GM23248 (cell line): ENCODE measurements around the gene SYF2. TPM values are rescaled to one million over a fixed set of nuclear protein-coding genes. Genes with fewer than 3 reads are reported as not detected.

Source experiments
- DNase-seq: peaks from one replicate; pipeline ENCODE4 v3.0.0-alpha.2; 2015
- H2AFZ ChIP-seq: fragments of 200-600 bp; sonication (generic); 2 replicates; pipeline ENCODE4 v1.6.1; 2016; ENCODE audit warnings: antibody characterized with exemption
- H3F3A ChIP-seq: fragments of 200-600 bp; sonication (generic); 2 replicates; pipeline ENCODE4 v1.6.1; 2016; ENCODE audit warnings: mild to moderate bottlenecking, antibody characterized with exemption, mixed run types; ENCODE audit not compliant: insufficient read depth
- H3K27ac ChIP-seq: fragments of 200-600 bp; sonication (generic); 2 replicates; pipeline ENCODE4 v1.5.1; 2016; ENCODE audit warnings: mild to moderate bottlenecking
- H3K27me3 ChIP-seq: fragments of 200-600 bp; sonication (generic); replicated peaks from 2 replicates; pipeline ENCODE4 v1.6.1; 2016; ENCODE audit warnings: mild to moderate bottlenecking; ENCODE audit not compliant: insufficient read depth
- H3K36me3 ChIP-seq: fragments of 200-600 bp; sonication (generic); 2 replicates; pipeline ENCODE4 v1.6.1; 2016; ENCODE audit warnings: low read depth, mild to moderate bottlenecking
- H3K4me1 ChIP-seq: fragments of 200-600 bp; sonication (generic); 2 replicates; pipeline ENCODE4 v1.6.1; 2016; ENCODE audit warnings: mild to moderate bottlenecking; ENCODE audit not compliant: insufficient read depth
- H3K4me2 ChIP-seq: fragments of 200-600 bp; sonication (generic); one replicate; pipeline ENCODE4 v1.6.1; 2016; ENCODE audit warnings: mild to moderate bottlenecking; ENCODE audit not compliant: unreplicated experiment
- H3K4me3 ChIP-seq: fragments of 200-600 bp; sonication (generic); 2 replicates; pipeline ENCODE4 v1.5.1; 2016; ENCODE audit warnings: mild to moderate bottlenecking
- H3K79me2 ChIP-seq: fragments of 200-600 bp; sonication (generic); 2 replicates; pipeline ENCODE4 v1.6.1; 2016; ENCODE audit warnings: mild to moderate bottlenecking; ENCODE audit not compliant: insufficient read depth
- H3K9ac ChIP-seq: fragments of 200-600 bp; sonication (generic); 2 replicates; pipeline ENCODE4 v1.6.1; 2016; ENCODE audit warnings: mild to moderate bottlenecking
- H3K9me2 ChIP-seq: fragments of 200-600 bp; sonication (generic); 2 replicates; pipeline ENCODE4 v1.6.1; 2016; ENCODE audit warnings: mixed run types, mild to moderate bottlenecking, moderate library complexity; ENCODE audit not compliant: insufficient read depth
- H3K9me3 ChIP-seq: fragments of 200-600 bp; sonication (generic); one replicate; pipeline ENCODE4 v1.6.1; 2017; ENCODE audit warnings: low read depth
- H4K20me1 ChIP-seq: fragments of 200-600 bp; sonication (generic); 2 replicates; pipeline ENCODE4 v1.6.0; 2016; ENCODE audit not compliant: insufficient read depth
- EZH2 ChIP-seq: fragments of 200-600 bp; sonication (generic); IDR thresholded peaks from 2 replicates; pipeline ENCODE4 v1.6.1; 2018; ENCODE audit warnings: antibody characterized with exemption, mild to moderate bottlenecking; ENCODE audit not compliant: insufficient read depth, poor library complexity, severe bottlenecking
- EZH2phosphoT487 ChIP-seq: fragments of 200-600 bp; sonication (generic); IDR thresholded peaks from 2 replicates; pipeline ENCODE4 v1.6.1; 2018; ENCODE audit warnings: antibody characterized with exemption, moderate library complexity, mild to moderate bottlenecking, low read depth; ENCODE audit not compliant: insufficient read depth
- WGBS, 2 experiments: methylation state at CpG; one replicate each; pipeline ENCODE4 v1.1.6; 2015 to 2017; ENCODE audit warnings: low lambda C conversion rate in 2 of 2, low coverage in 1 of 2; ENCODE audit errors: missing lambda C conversion rate in 2 of 2; 5-methylcytosine and 5-hydroxymethylcytosine counted together
- in situ Hi-C: fragments of 300-500 bp; cut with MboI; formaldehyde crosslinking; loops from 2 replicates; pipeline ENCODE4 v1.15.0; 2020
- polyA plus RNA-seq: library from polyadenylated mRNA; unstranded; fragments of >200 nt; fragmentation: Nextera tagmentation; extraction: Ambion mirVana; gene quantifications from 2 replicates; pipeline ENCODE4 v1.2.1, GENCODE V29; 2016
- total RNA-seq: library from RNA; depleted of rRNA; stranded (reverse); fragments of >200 nt; shearing (Covaris generic); gene quantifications from 2 replicates; pipeline ENCODE4 v1.2.3, GENCODE V29; 2014

Gene SYF2
- total and polyA plus RNA-seq, 2 experiments from 2014 or later = 40.5 to 50.3 TPM

DNA sequence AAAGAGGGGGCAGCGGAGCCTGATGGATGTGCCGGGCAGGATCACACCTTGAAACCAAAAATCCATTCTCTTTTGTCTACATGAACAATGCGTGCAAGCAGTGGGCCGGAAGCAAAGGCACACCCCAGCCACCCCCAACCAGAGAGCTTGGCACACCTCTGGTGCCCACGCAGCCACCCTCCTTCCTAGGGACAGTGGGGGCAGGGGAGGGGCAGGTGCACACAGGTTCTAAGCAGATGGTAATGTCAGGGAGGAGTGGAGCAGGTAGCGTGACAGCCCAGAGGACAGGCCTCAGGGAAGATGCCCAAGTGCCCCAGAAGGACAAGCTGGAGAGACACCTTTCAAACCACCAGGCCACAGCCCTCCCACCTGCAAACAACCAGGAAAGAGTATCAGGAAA is 36.5 kb downstream of the SYF2 start:
- H3K27me3 ChIP-seq = peaks cover 13% of the 10 kb centered on the region; the same call in 1 of the 2 replicates

GRCh38 chr1:25194572-25195020 is 37.7 kb downstream of the SYF2 start:
- H3K36me3 ChIP-seq = no peaks in the 10 kb centered on the region
- no peak overlapping the region for H3K9ac ChIP-seq
- H2AFZ ChIP-seq = no peak overlapping the region
- H3K79me2 ChIP-seq = no peaks in the 10 kb centered on the region
- H3K9me2 ChIP-seq = no peaks in the 10 kb centered on the region
- peaks cover 13% of the 10 kb centered on the region; the same call in 1 of the 2 replicates for H3K27me3 ChIP-seq
- DNase-seq = no peak
- no peaks in the 10 kb centered on the region for H4K20me1 ChIP-seq
- H3K4me2 ChIP-seq = no peak overlapping the region
- no peak overlapping the region for H3K27ac ChIP-seq
- H3K4me1 ChIP-seq = peaks cover 16% of the 10 kb centered on the region
- in situ Hi-C loops = no loop called here
- no peaks in the 10 kb centered on the region for H3K9me3 ChIP-seq
- peaks cover 11% of the 10 kb centered on the region for H3F3A ChIP-seq
- WGBS, 2 experiments = 60 to 70% methylated on average over 16 to 17 of the region's 17 CpGs
- TF ChIP-seq EZH2 = no peak
- no peak overlapping the region for H3K4me3 ChIP-seq

More for the DNA sequence above, 36.5 kb downstream of the SYF2 start:
- Histone ChIP-seq H3K36me3 (no peaks in the 10 kb centered on the region), H3K4me1 (peaks cover 16% of the 10 kb centered on the region), H3K9me2 (no peaks in the 10 kb centered on the region), H3F3A (peaks cover 11% of the 10 kb centered on the region), H3K27ac (no peak overlapping the region), H3K79me2 (no peaks in the 10 kb centered on the region), H3K9me3 (no peaks in the 10 kb centered on the region), H3K4me2 (no peak overlapping the region), H4K20me1 (no peaks in the 10 kb centered on the region), H3K9ac (no peak overlapping the region), H2AFZ (no peak overlapping the region), H3K4me3 (no peak overlapping the region)
- no peak for TF ChIP-seq EZH2
- no peak for TF ChIP-seq EZH2phosphoT487
- in situ Hi-C loops = no loop called here
- DNase-seq = no peak
- 89 to 91% methylated on average over 6 of the region's 6 CpGs for WGBS, 2 experiments

- TF ChIP-seq EZH2phosphoT487 = no peak
- TF ChIP-seq EZH2 = no peak
- WGBS, 2 experiments = 83 to 86% methylated on average over 6 to 8 of the region's 8 CpGs
- H3K4me2 ChIP-seq = no peak overlapping the region
- no peak overlapping the region for H2AFZ ChIP-seq
- no peaks in the 10 kb centered on the region for H4K20me1 ChIP-seq
- H3K9ac ChIP-seq = no peak overlapping the region
- no peaks in the 10 kb centered on the region for H3K9me2 ChIP-seq
- H3K9me3 ChIP-seq = no peaks in the 10 kb centered on the region
- no peak overlapping the region for H3K27ac ChIP-seq
- H3K4me3 ChIP-seq = no peak overlapping the region
- in situ Hi-C loops = no loop called here
- H3K27me3 ChIP-seq = peaks cover 13% of the 10 kb centered on the region; the same call in 1 of the 2 replicates
- no peak for DNase-seq
- H3K36me3 ChIP-seq = no peaks in the 10 kb centered on the region
- H3K79me2 ChIP-seq = no peaks in the 10 kb centered on the region
- H3F3A ChIP-seq = peaks cover 11% of the 10 kb centered on the region
- peaks cover 11% of the 10 kb centered on the region for H3K4me1 ChIP-seq
These were observed 38.2 kb downstream of the SYF2 start for GRCh38 chr1:25194054-25194453.

- H3K9ac ChIP-seq = no peak overlapping the region
- no peak overlapping the region for H2AFZ ChIP-seq
- H3K4me3 ChIP-seq = no peak overlapping the region
- peaks cover 6% of the 10 kb centered on the region for H3F3A ChIP-seq
- H3K27me3 ChIP-seq = peaks cover 13% of the 10 kb centered on the region; the same call in 1 of the 2 replicates
- TF ChIP-seq EZH2phosphoT487 (no peak), EZH2 (no peak)
- H4K20me1 ChIP-seq = no peaks in the 10 kb centered on the region
- H3K27ac ChIP-seq = no peak overlapping the region
- in situ Hi-C loops = no loop called here
- whole genome bisulfite sequencing, 2 experiments = 57 to 65% methylated on average over 6 to 9 of the region's 9 CpGs
- DNase-seq = no peak
- no peaks in the 10 kb centered on the region for H3K9me3 ChIP-seq
- no peaks in the 10 kb centered on the region for H3K79me2 ChIP-seq
- no peaks in the 10 kb centered on the region for H3K36me3 ChIP-seq
- H3K4me2 ChIP-seq = no peak overlapping the region
- peaks cover 4% of the 10 kb centered on the region; the same call in 1 of the 2 replicates for H3K4me1 ChIP-seq
- H3K9me2 ChIP-seq = no peaks in the 10 kb centered on the region
These were observed 39.1 kb downstream of the SYF2 start for GRCh38 chr1:25193229-25193628.

GRCh38 chr1:25192154-25192553 is 40.1 kb downstream of the SYF2 start:
- no peak overlapping the region for H3K4me3 ChIP-seq
- no peak overlapping the region for H2AFZ ChIP-seq
- in situ Hi-C loops = no loop called here
- no peak overlapping the region for H3K4me2 ChIP-seq
- DNase-seq = no peak
- no peak for TF ChIP-seq EZH2phosphoT487
- no peak for TF ChIP-seq EZH2
- no peak overlapping the region for H3K27ac ChIP-seq
- whole genome bisulfite sequencing, 2 experiments = 73 to 77% methylated on average over 5 of the region's 5 CpGs
- no peaks in the 10 kb centered on the region for H4K20me1 ChIP-seq
- no peaks in the 10 kb centered on the region for H3K9me3 ChIP-seq
- no peaks in the 10 kb centered on the region for H3F3A ChIP-seq
- H3K79me2 ChIP-seq = no peaks in the 10 kb centered on the region
- no peaks in the 10 kb centered on the region for H3K4me1 ChIP-seq
- H3K9ac ChIP-seq = no peak overlapping the region
- H3K27me3 ChIP-seq = peaks cover 13% of the 10 kb centered on the region; the same call in 1 of the 2 replicates
- no peaks in the 10 kb centered on the region for H3K9me2 ChIP-seq
- H3K36me3 ChIP-seq = no peaks in the 10 kb centered on the region
